Measurements from ENCODE around the gene CUL3.

The CUL3 gene

GRCh38 chr2:224472137-224472536 lies 113.0 kb downstream of the CUL3 start:
- DNase-seq (ENCODE audit: low read depth): no peak

- DNase-seq (ENCODE audit: low read depth): peak; percentile 48
Measured at GRCh38 chr2:224469374-224469964, 115.7 kb downstream of the CUL3 start.

GRCh38 chr2:224466304-224466895 lies 118.8 kb downstream of the CUL3 start:
- no peak for DNase-seq (ENCODE audit: low read depth)

- no peak for DNase-seq (ENCODE audit: low read depth)
Measured at GRCh38 chr2:224461391-224461790, 123.8 kb downstream of the CUL3 start.

GRCh38 chr2:224457408-224458096 lies 127.6 kb downstream of the CUL3 start:
- no peak for DNase-seq (ENCODE audit: low read depth)

DNA sequence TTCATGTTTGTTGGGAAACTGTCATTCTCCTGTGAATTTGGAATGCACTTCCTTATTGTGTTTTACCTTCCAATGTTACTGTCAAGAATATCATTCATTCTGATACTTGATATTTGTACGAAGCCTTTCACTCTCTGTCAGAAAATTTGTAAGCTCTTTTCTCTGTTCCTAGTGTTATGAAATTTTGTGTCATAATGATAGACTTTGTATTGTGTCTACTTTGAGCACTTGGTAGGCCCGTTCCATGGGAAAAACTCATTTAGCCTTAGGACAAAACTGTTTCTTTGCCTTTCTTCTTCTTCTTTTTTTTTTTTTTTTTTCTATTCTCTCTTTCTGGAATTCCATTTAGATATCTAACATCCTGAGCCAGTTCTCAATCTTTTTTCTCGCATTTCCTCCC lies 131.3 kb downstream of the CUL3 start:
- DNase-seq (ENCODE audit: low read depth): no peak

- DNase-seq (ENCODE audit: low read depth): peak; percentile 8
Measured at GRCh38 chr2:224449212-224450147, 135.7 kb downstream of the CUL3 start.

- no peak for DNase-seq (ENCODE audit: low read depth)
Measured at GRCh38 chr2:224448236-224448635, 136.9 kb downstream of the CUL3 start.

- no peak for DNase-seq (ENCODE audit: low read depth)
Measured at GRCh38 chr2:224444783-224445182, 140.4 kb downstream of the CUL3 start.

- no peak for DNase-seq (ENCODE audit: low read depth)
Measured at GRCh38 chr2:224444021-224444420, 141.1 kb downstream of the CUL3 start.

DNA sequence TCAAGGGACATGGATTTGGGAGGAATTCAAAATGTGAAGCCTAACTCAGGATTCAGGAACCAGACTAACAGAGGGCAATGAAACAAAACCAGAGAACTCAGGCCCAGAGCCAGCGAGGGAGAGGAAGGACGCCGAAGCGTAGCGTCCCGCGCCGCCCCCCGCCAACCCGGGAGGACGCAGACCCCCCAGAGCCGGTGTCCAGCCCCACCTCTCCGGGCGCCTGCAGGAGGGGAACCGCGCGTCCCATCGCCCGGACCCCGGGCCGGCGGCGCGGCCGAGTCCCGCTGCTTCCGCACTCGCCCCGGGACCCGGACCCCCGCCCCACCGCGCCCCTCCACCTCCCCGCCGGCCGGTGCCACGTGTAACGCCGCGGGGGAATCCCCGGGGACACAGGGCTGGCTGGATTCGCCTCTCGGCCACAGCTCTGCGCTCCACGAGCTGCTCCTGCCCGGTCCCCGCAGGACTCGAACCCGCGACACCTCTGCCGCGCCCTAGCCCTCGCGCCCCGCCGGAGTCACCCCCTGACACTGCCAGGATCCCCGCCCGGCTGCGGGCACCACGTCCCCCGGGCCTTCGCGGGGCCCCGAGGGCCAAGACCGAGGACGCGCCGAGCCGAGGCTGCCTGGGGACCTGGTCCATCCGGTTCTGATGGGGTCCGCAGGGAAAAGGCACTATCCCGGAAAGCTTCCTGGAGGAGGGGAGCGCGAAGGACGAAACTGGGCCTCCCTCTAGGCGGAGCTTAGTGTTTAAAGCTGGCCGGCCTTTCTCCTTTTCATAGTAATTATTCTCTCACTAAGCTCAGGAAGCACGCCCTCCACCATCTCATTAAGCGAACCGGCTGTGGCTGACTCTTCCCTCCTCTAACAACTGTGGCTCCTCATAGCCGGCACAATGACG lies 142.8 kb downstream of the CUL3 start:
- peak; percentile 15 for DNase-seq (ENCODE audit: low read depth)

- DNase-seq (ENCODE audit: low read depth): no peak
Measured at GRCh38 chr2:224440988-224441387, 144.2 kb downstream of the CUL3 start.

DNA sequence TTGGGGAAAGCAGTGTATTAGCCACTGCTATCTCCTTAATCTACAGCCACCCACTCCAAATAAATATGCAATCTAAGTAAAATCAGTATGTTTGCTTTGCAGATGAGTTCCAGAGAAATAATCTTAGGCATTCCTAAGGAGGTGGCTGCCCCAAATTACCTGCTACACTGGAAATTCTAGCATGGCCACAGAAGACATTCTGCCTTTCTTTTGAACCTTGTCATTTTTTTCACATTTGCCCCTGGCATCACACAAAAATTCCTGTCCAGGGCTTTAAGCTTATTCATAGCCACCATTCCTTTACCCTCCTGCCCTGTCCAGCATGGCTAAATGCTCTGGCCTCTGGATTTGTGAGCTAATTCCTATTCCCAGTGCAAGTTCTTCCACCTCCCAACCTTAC lies 146.4 kb downstream of the CUL3 start:
- no peak for DNase-seq (ENCODE audit: low read depth)

DNA sequence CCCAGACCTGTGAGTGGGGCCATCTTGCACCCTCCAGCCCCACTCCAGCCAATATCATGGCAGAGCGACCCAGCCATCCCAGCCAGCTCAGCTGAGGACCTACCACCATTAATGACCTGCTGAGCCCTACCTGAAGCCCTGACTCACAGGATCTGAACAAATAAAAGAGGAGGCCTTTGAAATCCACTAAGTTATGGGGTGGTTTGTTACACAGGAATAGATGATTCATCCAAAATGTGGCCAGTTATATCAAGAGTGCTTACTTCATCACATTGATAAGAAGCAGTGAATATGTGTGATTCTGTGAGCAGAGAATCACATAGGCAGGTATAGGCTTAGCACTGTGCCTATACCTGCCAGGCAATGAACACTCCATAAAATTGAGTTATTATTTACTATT lies 148.5 kb downstream of the CUL3 start:
- DNase-seq (ENCODE audit: low read depth): peak; percentile 83

- no peak for DNase-seq (ENCODE audit: low read depth)
Measured at GRCh38 chr2:224434618-224435017, 150.5 kb downstream of the CUL3 start.

DNA sequence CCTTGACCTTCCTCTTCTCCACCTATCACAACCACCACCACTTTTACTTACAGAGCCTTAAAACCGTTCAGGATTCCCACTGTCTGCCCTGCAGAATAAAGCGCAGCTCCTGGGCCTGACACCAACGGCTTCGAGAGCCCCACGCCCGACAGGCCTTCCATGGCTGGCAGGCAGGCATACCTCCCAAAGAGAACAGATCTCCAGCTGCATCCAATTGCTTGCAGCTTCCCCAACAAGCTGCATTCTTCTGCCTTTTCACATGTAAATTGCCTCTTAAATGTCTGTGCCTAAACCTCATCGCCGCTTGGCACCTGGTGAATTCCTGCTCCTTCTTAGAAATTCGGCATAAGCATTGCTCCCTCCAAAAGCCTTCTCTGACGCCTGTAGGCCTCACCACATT lies 151.7 kb downstream of the CUL3 start:
- DNase-seq (ENCODE audit: low read depth): no peak

DNA sequence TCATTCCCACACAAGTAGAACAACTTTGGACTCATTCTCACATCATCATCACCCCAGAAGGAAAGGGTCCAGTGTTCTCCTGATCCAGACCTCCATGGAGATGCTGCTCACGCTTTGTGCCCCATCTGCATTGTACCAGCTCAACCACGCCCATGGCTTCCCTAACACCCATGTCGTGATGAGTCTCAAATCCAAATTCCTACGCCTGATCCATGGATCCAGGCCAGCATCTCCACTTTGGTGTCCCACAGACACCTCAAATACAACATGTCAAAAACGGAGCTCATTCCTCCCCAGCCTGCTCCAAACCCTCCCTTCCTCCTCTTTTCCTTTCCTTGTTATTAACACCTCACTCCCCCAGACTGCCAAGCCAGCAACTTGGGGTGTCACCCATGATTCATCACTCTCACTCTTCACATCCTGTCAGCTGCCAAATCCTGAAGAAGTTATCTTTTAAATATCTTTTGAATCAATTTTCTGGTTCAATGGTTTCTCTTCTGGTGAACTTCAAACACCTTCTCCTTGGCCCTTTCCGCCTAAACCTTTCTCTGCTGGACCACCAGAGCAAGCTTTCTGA lies 153.1 kb downstream of the CUL3 start:
- no peak for DNase-seq (ENCODE audit: low read depth)

GRCh38 chr2:224429441-224429810 lies 155.7 kb downstream of the CUL3 start:
- no peak for DNase-seq (ENCODE audit: low read depth)

- no peak for DNase-seq (ENCODE audit: low read depth)
Measured at GRCh38 chr2:224428787-224429440, 156.2 kb downstream of the CUL3 start.

GRCh38 chr2:224427471-224427870 lies 157.7 kb downstream of the CUL3 start:
- DNase-seq (ENCODE audit: low read depth): no peak

DNA sequence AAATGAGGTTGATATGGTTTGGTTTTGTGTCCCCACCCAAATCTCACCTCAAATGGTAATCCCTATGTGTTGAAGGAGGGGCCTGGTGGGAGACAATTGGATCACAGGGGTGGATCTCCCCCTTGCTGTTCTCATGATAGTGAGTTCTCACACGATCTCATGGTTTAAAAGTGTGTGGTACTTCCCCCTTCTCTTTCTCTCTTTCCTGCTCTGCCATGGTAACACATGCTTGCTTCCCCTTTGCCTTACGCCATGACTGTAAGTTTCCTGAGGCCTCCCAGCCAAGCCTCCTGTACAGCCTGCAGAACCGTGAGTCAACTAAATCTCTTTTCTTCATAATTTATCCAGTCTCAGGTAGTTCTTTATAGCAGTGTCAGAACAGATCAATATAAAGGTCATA lies 158.5 kb downstream of the CUL3 start:
- no peak for DNase-seq (ENCODE audit: low read depth)
